A549 (cell line): Measurements from ENCODE around the gene PIGS.

Experiments used
- CHD4 ChIP-seq: fragments of 200-600 bp; sonication (generic); IDR thresholded peaks from 2 replicates; pipeline ENCODE4 v1.6.1; 2016; ENCODE audit warnings: antibody characterized with exemption, mild to moderate bottlenecking, borderline replicate concordance
- CTCF ChIP-seq: fragments of >200 bp; sonication (Bioruptor Twin); formaldehyde crosslinking; IDR thresholded peaks from 3 replicates; pipeline ENCODE4 v1.5.1; 2016
- ESRRA ChIP-seq: fragments of 150-350 bp; IDR thresholded peaks from 2 replicates; pipeline ENCODE4 v1.6.1; 2014; ENCODE audit warnings: mild to moderate bottlenecking, low read length, borderline replicate concordance
- KDM1A ChIP-seq: fragments of 200-600 bp; sonication (generic); IDR thresholded peaks from 2 replicates; pipeline ENCODE4 v1.6.1; 2016; ENCODE audit warnings: low read depth, mild to moderate bottlenecking
- POLR2A ChIP-seq: IDR thresholded peaks from 2 replicates; pipeline ENCODE4 v1.6.1; 2012; ENCODE audit warnings: mild to moderate bottlenecking, low read length
- REST ChIP-seq: fragments of 200-600 bp; sonication (generic); IDR thresholded peaks from 2 replicates; pipeline ENCODE4 v1.6.1; 2016; ENCODE audit warnings: antibody characterized with exemption, mild to moderate bottlenecking, moderate library complexity
- USF2 ChIP-seq: fragments of 450-650 bp; IDR thresholded peaks from 2 replicates; pipeline ENCODE4 v1.6.1; 2014; ENCODE audit warnings: antibody characterized with exemption

- no peak for TF ChIP-seq REST
- TF ChIP-seq CTCF: no peak
- TF ChIP-seq ESRRA: no peak
- TF ChIP-seq POLR2A: no peak
- no peak for TF ChIP-seq KDM1A
- no peak for TF ChIP-seq USF2
- no peak for TF ChIP-seq CHD4
These were observed 31.1 kb downstream of the PIGS start for GRCh38 chr17:28540231-28540630.
